Skeletal muscle tissue (tissue), 4 donors: ENCODE results near the gene GPRIN3. TPM values are rescaled to one million over a fixed set of nuclear protein-coding genes. Genes with fewer than 3 reads are reported as not detected.

Experiments used
- H3K27ac ChIP-seq: one replicate; pipeline ENCODE4 v1.7.0; 2013; ENCODE audit warnings: mild to moderate bottlenecking, low read depth, low read length, inconsistent platforms
- H3K27me3 ChIP-seq, 3 donors: one replicate each; pipeline ENCODE4 v1.7.0; 2013; ENCODE audit warnings: low read length in 3 of 3; ENCODE audit not compliant: control insufficient read depth in 3 of 3, insufficient read depth in 3 of 3
- H3K36me3 ChIP-seq, 3 donors: one replicate each; pipeline ENCODE4 v1.7.0; 2013; ENCODE audit warnings: low read length in 3 of 3; ENCODE audit not compliant: control insufficient read depth in 3 of 3, insufficient read depth in 3 of 3
- H3K4me1 ChIP-seq, 3 donors: one replicate each; pipeline ENCODE4 v1.7.0; 2013; ENCODE audit warnings: low read length in 3 of 3, mild to moderate bottlenecking in 3 of 3; ENCODE audit not compliant: control insufficient read depth in 3 of 3, insufficient read depth in 3 of 3
- H3K4me3 ChIP-seq, 3 donors: one replicate each; pipeline ENCODE4 v1.7.0; 2013; ENCODE audit warnings: low read length in 3 of 3
- H3K9ac ChIP-seq, 3 donors: one replicate each; pipeline ENCODE4 v1.7.0; 2013; ENCODE audit warnings: low read length in 3 of 3, mild to moderate bottlenecking in 3 of 3, moderate library complexity in 2 of 3, low read depth in 1 of 3
- H3K9me3 ChIP-seq, 3 donors: one replicate each; pipeline ENCODE4 v1.7.0; 2013; ENCODE audit warnings: low read length in 3 of 3; ENCODE audit not compliant: control insufficient read depth in 3 of 3
- total RNA-seq: library from RNA; depleted of rRNA; stranded (reverse); fragments of >200 nt; gene quantifications from one replicate; pipeline ENCODE4 v1.2.3, GENCODE V29; 2014
- donor health status: Osteomylitis.

GPRIN3 gene
- total RNA-seq, 1 donor from 2014 or later: 3.7 TPM

DNA sequence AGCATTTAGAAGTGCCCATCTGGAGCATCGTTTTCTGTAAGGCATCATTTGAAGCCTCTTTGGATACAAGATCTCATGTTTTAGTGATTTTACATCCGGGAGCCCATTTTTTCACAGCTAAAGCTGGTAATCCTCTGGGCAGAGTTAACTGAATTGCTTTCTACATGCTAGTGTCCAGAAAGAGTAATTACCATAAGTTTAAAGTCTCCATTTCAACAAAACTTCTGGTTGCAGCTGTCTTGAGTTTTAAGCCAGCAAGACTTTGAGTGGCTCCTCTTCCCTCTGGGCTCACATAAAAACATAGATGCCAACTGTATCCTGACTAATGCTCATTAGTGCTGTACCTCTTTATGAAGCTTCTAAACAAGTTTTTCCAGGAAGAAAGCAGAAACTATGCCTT lies 65.4 kb downstream of the GPRIN3 start:
- no peaks in the 10 kb centered on the region for H3K36me3 ChIP-seq
- H3K27me3 ChIP-seq: no peaks in the 10 kb centered on the region
- no peaks in the 10 kb centered on the region for H3K9me3 ChIP-seq
- H3K4me3 ChIP-seq: no peak overlapping the region
- H3K4me1 ChIP-seq: no peaks in the 10 kb centered on the region
- H3K27ac ChIP-seq: no peak overlapping the region
- H3K9ac ChIP-seq: no peak overlapping the region

- H3K4me3 ChIP-seq: no peak overlapping the region
- H3K4me1 ChIP-seq: no peaks in the 10 kb centered on the region
- H3K27ac ChIP-seq: no peak overlapping the region
- H3K9ac ChIP-seq: no peak overlapping the region
- H3K36me3 ChIP-seq: no peaks in the 10 kb centered on the region
- no peaks in the 10 kb centered on the region for H3K9me3 ChIP-seq
- no peaks in the 10 kb centered on the region for H3K27me3 ChIP-seq
Observed at GRCh38 chr4:89230271-89230670, 77.3 kb downstream of the GPRIN3 start.

- no peaks in the 10 kb centered on the region for H3K9me3 ChIP-seq
- no peaks in the 10 kb centered on the region for H3K4me1 ChIP-seq
- H3K27ac ChIP-seq: no peak overlapping the region
- no peaks in the 10 kb centered on the region for H3K36me3 ChIP-seq
- H3K9ac ChIP-seq: no peak overlapping the region
- no peaks in the 10 kb centered on the region for H3K27me3 ChIP-seq
- no peak overlapping the region for H3K4me3 ChIP-seq
Observed at GRCh38 chr4:89226665-89227574, 80.7 kb downstream of the GPRIN3 start.

GRCh38 chr4:89222170-89222569 lies 85.4 kb downstream of the GPRIN3 start:
- H3K4me1 ChIP-seq: no peaks in the 10 kb centered on the region
- H3K36me3 ChIP-seq: no peaks in the 10 kb centered on the region
- no peak overlapping the region for H3K27ac ChIP-seq
- no peak overlapping the region for H3K9ac ChIP-seq
- no peaks in the 10 kb centered on the region for H3K9me3 ChIP-seq
- H3K27me3 ChIP-seq: no peaks in the 10 kb centered on the region
- H3K4me3 ChIP-seq: no peak overlapping the region

DNA sequence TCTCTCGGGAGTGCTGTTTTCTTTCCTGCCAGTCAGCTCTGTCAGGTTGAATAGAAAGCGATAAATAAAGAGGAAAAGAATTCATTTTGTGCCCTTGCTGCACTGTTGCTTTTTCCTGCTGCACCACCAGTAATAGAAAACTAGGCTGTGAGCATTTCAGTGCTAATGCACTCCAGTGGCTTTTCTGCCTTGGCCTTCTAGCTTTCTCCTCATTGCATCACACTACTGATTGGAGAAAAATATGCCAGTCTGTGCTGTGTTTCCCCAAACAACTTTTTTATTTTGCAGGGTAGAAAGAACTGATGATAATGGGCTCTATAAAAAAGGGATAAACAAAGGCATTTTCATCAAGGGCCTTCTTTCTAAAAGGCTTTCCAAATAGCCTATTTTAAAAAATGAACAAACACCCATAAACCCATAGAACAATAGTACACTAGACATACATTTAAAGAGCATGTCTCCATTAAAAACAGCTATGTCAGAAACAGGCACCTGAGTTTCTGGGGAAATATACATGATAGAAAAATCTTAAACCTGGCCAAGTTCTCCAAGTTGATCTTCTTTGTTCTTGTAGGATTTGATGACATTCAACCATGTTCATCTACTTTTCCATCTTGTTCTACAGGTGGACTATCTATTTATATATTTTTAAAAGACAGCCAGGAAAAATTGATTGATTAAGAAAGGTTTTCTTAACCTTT lies 86.3 kb downstream of the GPRIN3 start:
- Histone ChIP-seq H3K9me3 (no peaks in the 10 kb centered on the region), H3K36me3 (no peaks in the 10 kb centered on the region), H3K27me3 (no peaks in the 10 kb centered on the region), H3K27ac (no peak overlapping the region), H3K4me3 (no peak overlapping the region), H3K9ac (no peak overlapping the region), H3K4me1 (no peaks in the 10 kb centered on the region)

DNA sequence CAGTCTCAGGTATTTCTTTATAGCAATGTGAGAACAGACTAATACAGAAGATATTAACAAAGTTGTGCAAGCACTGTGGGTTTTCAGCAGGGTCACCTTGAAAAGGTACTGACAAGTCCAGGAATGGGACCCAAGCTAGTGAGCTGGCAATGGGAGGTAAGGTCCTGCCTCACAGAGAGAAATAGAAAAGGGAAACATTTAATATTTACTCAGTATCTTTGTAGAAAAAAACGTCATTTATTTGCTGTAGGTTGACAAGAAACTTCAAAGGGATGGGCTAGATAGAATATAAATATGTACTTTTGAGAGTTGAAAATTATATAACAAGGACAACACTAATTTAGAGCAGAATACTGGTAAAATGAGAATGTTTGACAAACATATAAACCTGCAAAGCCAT lies 89.0 kb downstream of the GPRIN3 start:
- H3K27me3 ChIP-seq: no peaks in the 10 kb centered on the region
- H3K9me3 ChIP-seq: no peaks in the 10 kb centered on the region
- no peak overlapping the region for H3K27ac ChIP-seq
- H3K9ac ChIP-seq: no peak overlapping the region
- no peaks in the 10 kb centered on the region for H3K4me1 ChIP-seq
- H3K36me3 ChIP-seq: no peaks in the 10 kb centered on the region
- no peak overlapping the region for H3K4me3 ChIP-seq

- Histone ChIP-seq H3K36me3 (no peaks in the 10 kb centered on the region), H3K27me3 (no peaks in the 10 kb centered on the region), H3K9ac (no peak overlapping the region), H3K27ac (no peak overlapping the region), H3K9me3 (no peaks in the 10 kb centered on the region), H3K4me3 (no peak overlapping the region), H3K4me1 (no peaks in the 10 kb centered on the region)
Observed at GRCh38 chr4:89217604-89218003, 90.0 kb downstream of the GPRIN3 start.

DNA sequence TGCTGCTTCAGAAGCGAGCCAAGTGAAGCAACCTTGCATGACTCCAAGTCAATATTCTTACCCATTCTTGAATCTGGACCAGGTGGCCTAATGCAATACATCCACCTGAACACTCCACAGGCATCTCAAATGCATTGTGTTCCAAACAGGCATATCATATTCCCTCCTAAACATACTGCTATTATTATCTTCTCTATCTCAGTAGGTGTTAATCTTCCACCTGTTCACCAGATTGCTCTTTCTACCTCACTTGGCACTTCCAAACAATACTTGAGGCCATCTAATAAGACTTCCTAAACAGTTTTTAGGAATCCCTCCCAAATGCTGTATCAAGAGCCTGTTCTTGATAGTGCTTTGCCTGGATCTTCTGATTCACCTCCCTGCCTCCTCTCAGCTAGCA lies 90.7 kb downstream of the GPRIN3 start:
- H3K9me3 ChIP-seq: no peaks in the 10 kb centered on the region
- H3K27me3 ChIP-seq: no peaks in the 10 kb centered on the region
- H3K27ac ChIP-seq: no peak overlapping the region
- H3K4me3 ChIP-seq: no peak overlapping the region
- no peak overlapping the region for H3K9ac ChIP-seq
- H3K4me1 ChIP-seq: no peaks in the 10 kb centered on the region
- H3K36me3 ChIP-seq: no peaks in the 10 kb centered on the region

- H3K4me1 ChIP-seq: no peaks in the 10 kb centered on the region
- H3K9ac ChIP-seq: no peak overlapping the region
- no peaks in the 10 kb centered on the region for H3K9me3 ChIP-seq
- no peaks in the 10 kb centered on the region for H3K27me3 ChIP-seq
- no peak overlapping the region for H3K4me3 ChIP-seq
- no peaks in the 10 kb centered on the region for H3K36me3 ChIP-seq
- no peak overlapping the region for H3K27ac ChIP-seq
Observed at GRCh38 chr4:89216422-89216821, 91.2 kb downstream of the GPRIN3 start.

- no peaks in the 10 kb centered on the region for H3K27me3 ChIP-seq
Observed at GRCh38 chr4:89215736-89216135, 91.9 kb downstream of the GPRIN3 start.

More at GRCh38 chr4:89215736-89216135, 91.9 kb downstream of the GPRIN3 start:
- Histone ChIP-seq H3K27ac (no peak overlapping the region), H3K4me1 (no peaks in the 10 kb centered on the region), H3K4me3 (no peak overlapping the region), H3K9ac (no peak overlapping the region), H3K9me3 (no peaks in the 10 kb centered on the region), H3K36me3 (no peaks in the 10 kb centered on the region)
